Liver (tissue), 9 donors: Measurements from ENCODE around the gene KCNJ11. TPM values are rescaled to one million over a fixed set of nuclear protein-coding genes. Genes with fewer than 3 reads are reported as not detected.

Experiments used
- DNase-seq: peaks from one replicate; pipeline ENCODE4 v3.0.0-alpha.2; 2017; ENCODE audit warnings: low spot score
- H3K27ac ChIP-seq, 2 donors: one replicate each; pipeline ENCODE4 v1.7.0; 2013; ENCODE audit warnings: inconsistent platforms in 2 of 2, low read length in 2 of 2, control low read depth in 1 of 2, low read depth in 1 of 2, mild to moderate bottlenecking in 1 of 2
- H3K27me3 ChIP-seq, 4 donors: one replicate each; pipeline versions ENCODE4 v1.6.1 to v1.7.0; 2013; ENCODE audit warnings: low read length in 3 of 4, inconsistent platforms in 1 of 4, mild to moderate bottlenecking in 1 of 4, moderate library complexity in 1 of 4; ENCODE audit not compliant: control insufficient read depth in 4 of 4, insufficient read depth in 4 of 4
- H3K36me3 ChIP-seq, 4 donors: one replicate each; pipeline versions ENCODE4 v1.6.1 to v1.7.0; 2013; ENCODE audit warnings: low read length in 3 of 4, mild to moderate bottlenecking in 3 of 4, low read depth in 1 of 4, moderate library complexity in 1 of 4; ENCODE audit not compliant: control insufficient read depth in 4 of 4, insufficient read depth in 3 of 4
- H3K4me1 ChIP-seq, 4 donors: one replicate each; pipeline versions ENCODE4 v1.6.1 to v1.7.0; 2013; ENCODE audit warnings: low read length in 3 of 4, mild to moderate bottlenecking in 3 of 4, moderate library complexity in 1 of 4; ENCODE audit not compliant: control insufficient read depth in 4 of 4, insufficient read depth in 4 of 4
- H3K4me3 ChIP-seq, 3 donors: one replicate each; pipeline versions ENCODE4 v1.6.1 to v1.7.0; 2013; ENCODE audit warnings: low read length in 3 of 3, control low read depth in 1 of 3, low read depth in 1 of 3, mild to moderate bottlenecking in 1 of 3
- H3K9ac ChIP-seq, 2 donors: one replicate each; pipeline ENCODE4 v1.7.0; 2013; ENCODE audit warnings: low read length in 2 of 2, mild to moderate bottlenecking in 2 of 2, moderate library complexity in 2 of 2, control low read depth in 1 of 2, low read depth in 1 of 2
- H3K9me3 ChIP-seq, 4 donors: one replicate each; pipeline versions ENCODE4 v1.6.1 to v1.7.0; 2013; ENCODE audit warnings: low read length in 3 of 4; ENCODE audit not compliant: control insufficient read depth in 4 of 4
- EGR1 ChIP-seq, 2 donors: IDR thresholded peaks; 2 replicates each; pipeline ENCODE4 v1.6.1; 2016 to 2018; ENCODE audit warnings: antibody characterized with exemption in 2 of 2, low read depth in 2 of 2
- FOXA1 ChIP-seq: IDR thresholded peaks from 2 replicates; pipeline ENCODE4 v1.6.1; 2016; ENCODE audit warnings: antibody characterized with exemption
- FOXA2 ChIP-seq: IDR thresholded peaks from 2 replicates; pipeline ENCODE4 v1.6.1; 2016; ENCODE audit warnings: antibody characterized with exemption
- GABPA ChIP-seq, 2 donors: IDR thresholded peaks in 1 of 2; conservative IDR thresholded peaks in 1 of 2; 2 replicates each; pipeline ENCODE4 v1.6.1; 2016; ENCODE audit warnings: antibody characterized with exemption in 2 of 2, mild to moderate bottlenecking in 1 of 2, moderate library complexity in 1 of 2
- HNF4A ChIP-seq, 2 donors: conservative IDR thresholded peaks; 2 replicates each; pipeline ENCODE4 v1.6.1; 2016; ENCODE audit warnings: antibody characterized with exemption in 2 of 2, mild to moderate bottlenecking in 2 of 2
- HNF4G ChIP-seq: IDR thresholded peaks from 2 replicates; pipeline ENCODE4 v1.6.1; 2016; ENCODE audit warnings: antibody characterized with exemption
- JUND ChIP-seq, 2 donors: IDR thresholded peaks; 2 replicates each; pipeline ENCODE4 v1.6.1; 2016; ENCODE audit warnings: antibody characterized with exemption in 2 of 2
- MAX ChIP-seq: IDR thresholded peaks from 2 replicates; pipeline ENCODE4 v1.6.1; 2016; ENCODE audit warnings: antibody characterized with exemption
- NR2F2 ChIP-seq: IDR thresholded peaks from 2 replicates; pipeline ENCODE4 v1.6.1; 2016; ENCODE audit warnings: antibody characterized with exemption
- RAD21 ChIP-seq, 2 donors: IDR thresholded peaks; 2 replicates each; pipeline ENCODE4 v1.6.1; 2016; ENCODE audit warnings: antibody characterized with exemption in 2 of 2, mild to moderate bottlenecking in 2 of 2
- REST ChIP-seq: IDR thresholded peaks from 2 replicates; pipeline ENCODE4 v1.6.1; 2016; ENCODE audit warnings: antibody characterized with exemption, mild to moderate bottlenecking
- RXRA ChIP-seq, 2 donors: IDR thresholded peaks; 2 replicates each; pipeline ENCODE4 v1.6.1; 2017 to 2018; ENCODE audit warnings: antibody characterized with exemption in 2 of 2, mild to moderate bottlenecking in 1 of 2
- SP1 ChIP-seq: IDR thresholded peaks from 2 replicates; pipeline ENCODE4 v1.6.1; 2018; ENCODE audit warnings: antibody characterized with exemption, mild to moderate bottlenecking
- TAF1 ChIP-seq: conservative IDR thresholded peaks from 2 replicates; pipeline ENCODE4 v1.6.1; 2016; ENCODE audit warnings: antibody characterized with exemption, mild to moderate bottlenecking
- YY1 ChIP-seq: IDR thresholded peaks from 2 replicates; pipeline ENCODE4 v1.6.1; 2016; ENCODE audit warnings: antibody characterized with exemption, mild to moderate bottlenecking
- WGBS: extraction: QIAGEN DNeasy Blood & Tissue Kit; methylation state at CpG from one replicate; pipeline ENCODE4 v1.1.7; 2013; 5-methylcytosine and 5-hydroxymethylcytosine counted together
- polyA plus RNA-seq, 2 donors: library from polyadenylated mRNA; stranded (reverse) in 1 of 2; unstranded in 1 of 2; fragments of 200-250 nt in 1 of 2; fragments of >200 nt in 1 of 2; fragmentation: Nextera tagmentation in 1 of 2; extraction: Ambion mirVana in 1 of 2; gene quantifications; one replicate each; pipeline versions ENCODE4 v1.2.1 to v1.2.3, GENCODE V29; 2013 to 2015
- total RNA-seq, 2 donors: library from RNA; depleted of rRNA; stranded (reverse); fragments of >200 nt; gene quantifications; one replicate each; pipeline ENCODE4 v1.2.3, GENCODE V29; 2014
- TF ChIP-seq, protein P1 (sequence below): fragments of 150-350 bp; IDR thresholded peaks from 2 replicates; pipeline ENCODE4 v1.5.1; 2017; ENCODE audit warnings: improper control_type of control experiment, low read depth, low read length; ENCODE audit not compliant: missing input control
- TF ChIP-seq, protein P2 (sequence below): IDR thresholded peaks from 2 replicates; pipeline ENCODE4 v1.6.1; 2016; ENCODE audit warnings: antibody characterized with exemption
- TF ChIP-seq, protein P3 (sequence below): IDR thresholded peaks from 2 replicates; pipeline ENCODE4 v1.6.1; 2016; ENCODE audit warnings: antibody characterized with exemption
- donor health status: healthy.
- donor health status: healthy.
- donor health status: healthy.
- donor health status: healthy.
- donor health status: healthy.

The KCNJ11 gene
- total RNA-seq = under 1 TPM in 1 of 2 donors, not detected in 1; 0.75 TPM
- 1 to 10 TPM in 1 of 2 donors, under 1 TPM in 1; 0.28 to 1.1 TPM for polyA plus RNA-seq

DNA sequence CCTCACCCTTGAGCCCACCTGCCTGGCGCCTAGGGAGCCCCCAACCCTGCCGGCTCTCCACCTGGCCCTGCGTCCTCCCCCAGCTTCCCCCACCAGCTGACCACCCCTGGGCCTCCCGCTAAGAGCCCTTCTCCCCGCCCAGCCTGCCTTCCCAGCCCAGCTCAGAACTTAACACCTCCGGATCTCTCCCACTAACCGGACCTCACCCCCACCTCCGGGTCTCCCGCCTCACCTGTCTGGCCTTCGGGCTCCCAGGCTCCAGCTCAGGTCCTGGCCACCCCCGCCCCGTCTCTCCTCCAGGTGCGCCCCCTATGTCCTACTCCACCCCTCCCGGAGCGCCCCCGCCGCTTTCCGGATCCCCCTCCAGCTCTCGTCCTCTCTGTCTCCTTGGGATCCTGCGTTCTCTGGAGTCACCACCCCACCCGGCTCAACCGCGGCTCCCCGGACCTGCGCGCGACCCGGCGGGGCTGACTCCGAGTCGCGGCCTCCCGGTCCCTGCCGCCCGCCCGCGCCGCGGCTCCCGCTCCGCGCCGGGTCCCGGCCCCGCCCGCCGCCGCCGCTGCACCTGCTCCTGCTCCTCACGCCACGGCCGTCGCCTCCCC lies at the start of gene KCNJ11:
Gene KCNJ11 (minus strand): TSS at position 51 of the 602 bp plus-strand sequence. CDS start 568 bp downstream, outside the sequence.
- TF ChIP-seq, protein P1, sequence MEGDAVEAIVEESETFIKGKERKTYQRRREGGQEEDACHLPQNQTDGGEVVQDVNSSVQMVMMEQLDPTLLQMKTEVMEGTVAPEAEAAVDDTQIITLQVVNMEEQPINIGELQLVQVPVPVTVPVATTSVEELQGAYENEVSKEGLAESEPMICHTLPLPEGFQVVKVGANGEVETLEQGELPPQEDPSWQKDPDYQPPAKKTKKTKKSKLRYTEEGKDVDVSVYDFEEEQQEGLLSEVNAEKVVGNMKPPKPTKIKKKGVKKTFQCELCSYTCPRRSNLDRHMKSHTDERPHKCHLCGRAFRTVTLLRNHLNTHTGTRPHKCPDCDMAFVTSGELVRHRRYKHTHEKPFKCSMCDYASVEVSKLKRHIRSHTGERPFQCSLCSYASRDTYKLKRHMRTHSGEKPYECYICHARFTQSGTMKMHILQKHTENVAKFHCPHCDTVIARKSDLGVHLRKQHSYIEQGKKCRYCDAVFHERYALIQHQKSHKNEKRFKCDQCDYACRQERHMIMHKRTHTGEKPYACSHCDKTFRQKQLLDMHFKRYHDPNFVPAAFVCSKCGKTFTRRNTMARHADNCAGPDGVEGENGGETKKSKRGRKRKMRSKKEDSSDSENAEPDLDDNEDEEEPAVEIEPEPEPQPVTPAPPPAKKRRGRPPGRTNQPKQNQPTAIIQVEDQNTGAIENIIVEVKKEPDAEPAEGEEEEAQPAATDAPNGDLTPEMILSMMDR = no peak
- TF ChIP-seq REST (no peak), RAD21 (IDR thresholded peaks at IDR 0.05) (no peak), TAF1 (no peak), MAX (no peak), FOXA2 (no peak), JUND (IDR thresholded peaks at IDR 0.05) (no peak), SP1 (no peak), NR2F2 (no peak), EGR1 (IDR thresholded peaks at IDR 0.05; ENCODE audit: low read depth in 2 of 2) (no peak), RXRA (IDR thresholded peaks at IDR 0.05) (no peak), FOXA1 (no peak), YY1 (no peak), GABPA (IDR thresholded peaks at IDR 0.05 in 1 of 2, conservative IDR thresholded peaks at IDR 0.05 in 1 of 2) (no peak), HNF4A (conservative IDR thresholded peaks at IDR 0.05) (no peak), HNF4G (no peak)
- TF ChIP-seq, protein P2, sequence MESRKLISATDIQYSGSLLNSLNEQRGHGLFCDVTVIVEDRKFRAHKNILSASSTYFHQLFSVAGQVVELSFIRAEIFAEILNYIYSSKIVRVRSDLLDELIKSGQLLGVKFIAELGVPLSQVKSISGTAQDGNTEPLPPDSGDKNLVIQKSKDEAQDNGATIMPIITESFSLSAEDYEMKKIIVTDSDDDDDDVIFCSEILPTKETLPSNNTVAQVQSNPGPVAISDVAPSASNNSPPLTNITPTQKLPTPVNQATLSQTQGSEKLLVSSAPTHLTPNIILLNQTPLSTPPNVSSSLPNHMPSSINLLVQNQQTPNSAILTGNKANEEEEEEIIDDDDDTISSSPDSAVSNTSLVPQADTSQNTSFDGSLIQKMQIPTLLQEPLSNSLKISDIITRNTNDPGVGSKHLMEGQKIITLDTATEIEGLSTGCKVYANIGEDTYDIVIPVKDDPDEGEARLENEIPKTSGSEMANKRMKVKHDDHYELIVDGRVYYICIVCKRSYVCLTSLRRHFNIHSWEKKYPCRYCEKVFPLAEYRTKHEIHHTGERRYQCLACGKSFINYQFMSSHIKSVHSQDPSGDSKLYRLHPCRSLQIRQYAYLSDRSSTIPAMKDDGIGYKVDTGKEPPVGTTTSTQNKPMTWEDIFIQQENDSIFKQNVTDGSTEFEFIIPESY = no peak
- TF ChIP-seq, protein P3, sequence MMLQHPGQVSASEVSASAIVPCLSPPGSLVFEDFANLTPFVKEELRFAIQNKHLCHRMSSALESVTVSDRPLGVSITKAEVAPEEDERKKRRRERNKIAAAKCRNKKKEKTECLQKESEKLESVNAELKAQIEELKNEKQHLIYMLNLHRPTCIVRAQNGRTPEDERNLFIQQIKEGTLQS = no peak
- no peak for DNase-seq

More for the DNA sequence above, at the start of gene KCNJ11:
- H3K27ac ChIP-seq = peak within 1 kb of the TSS in 1 of 2 donors; percentile 29
- no peaks in the 10 kb centered on the region for H3K9me3 ChIP-seq
- H3K27me3 ChIP-seq = no peaks in the 10 kb centered on the region
- 5% methylated on average over 53 of the region's 53 CpGs for WGBS
- peaks cover 0 to 3% (median 1%) of the 10 kb centered on the region in 4 donors for H3K4me1 ChIP-seq
- H3K36me3 ChIP-seq = no peaks in the 10 kb centered on the region
- H3K9ac ChIP-seq = no peak within 1 kb of the TSS
- H3K4me3 ChIP-seq = peak within 1 kb of the TSS in 2 of 3 donors; percentile 53 to 73
